ENCODE measurements around the gene OR5M10.
A peak's percentile ranks its signal among the peaks of the same experiment; 100 is the strongest.
"Not testable (repeated sequence)": the region's sequence is repeated elsewhere in the genome, so short reads cannot be mapped to it uniquely, and the experiment has no call there.

OR5M10 gene

GRCh38 chr11:56577621-56578020, at the start of gene OR5M10:
Gene OR5M10, minus strand, starts transcription at chr11:56577721. Its CDS starts 0 bp downstream, at chr11:56577721.
- DNase-seq, result no peak

DNA sequence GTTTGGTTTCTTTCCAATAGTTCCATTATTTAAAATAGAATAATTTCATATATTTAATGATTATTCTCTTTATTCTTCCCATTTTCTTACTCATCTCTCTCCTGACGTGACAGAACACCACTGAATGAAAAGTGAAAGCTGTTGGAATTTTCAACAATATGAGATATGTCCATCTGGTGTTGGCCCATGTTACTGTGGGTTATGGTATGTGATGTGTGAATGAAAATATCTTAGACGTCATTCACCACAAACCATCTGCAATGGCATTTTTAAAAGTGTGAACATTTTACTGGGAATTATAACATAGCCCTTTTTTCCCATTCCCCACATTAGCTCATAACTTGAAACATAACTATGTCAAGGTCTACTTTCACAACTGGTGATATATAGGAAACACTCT, 48.4 kb upstream of the OR5M10 start:
- DNase-seq, result no peak

DNA sequence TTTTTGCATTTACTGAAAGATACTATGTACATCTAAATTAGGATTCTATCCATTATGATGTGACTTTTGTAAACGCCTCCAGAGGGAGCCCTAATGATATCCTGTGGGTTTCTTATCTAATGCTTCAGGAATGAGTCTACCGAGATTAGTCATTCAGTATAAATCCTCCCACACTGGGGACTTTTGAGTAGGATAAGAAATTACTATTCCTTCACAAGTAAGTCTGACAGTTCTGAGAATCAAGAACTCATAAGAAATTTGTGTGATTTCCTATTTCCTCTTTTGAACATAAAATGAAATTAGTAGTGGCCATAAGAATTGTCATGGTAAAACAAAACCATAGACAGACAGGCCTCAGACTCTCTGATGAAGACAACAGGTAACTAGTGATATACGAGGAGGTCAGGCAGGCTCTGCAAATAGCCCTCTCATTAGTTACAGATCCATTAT, 47.2 kb upstream of the OR5M10 start:
- peak; percentile 27 for DNase-seq

- no peak for DNase-seq
Observed at GRCh38 chr11:56611174-56611573, 33.7 kb upstream of the OR5M10 start.

- DNase-seq, result not testable (repeated sequence)
Observed at GRCh38 chr11:56592088-56592717, 14.7 kb upstream of the OR5M10 start.

GRCh38 chr11:56558574-56558973, 18.9 kb downstream of the OR5M10 start:
- no peak for DNase-seq

DNA sequence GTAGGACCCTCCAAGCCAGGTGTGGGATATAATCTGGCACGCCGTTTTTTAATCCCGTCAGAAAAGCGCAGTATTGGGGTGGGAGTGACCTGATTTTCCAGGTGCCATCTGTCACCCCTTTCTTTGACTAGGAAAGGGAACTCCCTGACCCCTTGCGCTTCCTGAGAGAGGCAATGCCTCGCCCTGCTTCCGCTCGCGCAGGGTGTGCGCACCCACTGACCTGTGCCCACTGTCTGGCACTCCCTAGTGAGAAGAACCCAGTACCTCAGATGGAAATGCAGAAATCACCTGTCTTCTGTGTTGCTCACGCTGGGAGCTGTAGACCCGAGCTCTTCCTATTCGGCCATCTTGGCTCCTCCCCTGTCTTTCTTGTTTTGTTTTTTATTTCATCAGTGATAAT, 22.8 kb downstream of the OR5M10 start:
- peak; percentile 10 for DNase-seq

DNA sequence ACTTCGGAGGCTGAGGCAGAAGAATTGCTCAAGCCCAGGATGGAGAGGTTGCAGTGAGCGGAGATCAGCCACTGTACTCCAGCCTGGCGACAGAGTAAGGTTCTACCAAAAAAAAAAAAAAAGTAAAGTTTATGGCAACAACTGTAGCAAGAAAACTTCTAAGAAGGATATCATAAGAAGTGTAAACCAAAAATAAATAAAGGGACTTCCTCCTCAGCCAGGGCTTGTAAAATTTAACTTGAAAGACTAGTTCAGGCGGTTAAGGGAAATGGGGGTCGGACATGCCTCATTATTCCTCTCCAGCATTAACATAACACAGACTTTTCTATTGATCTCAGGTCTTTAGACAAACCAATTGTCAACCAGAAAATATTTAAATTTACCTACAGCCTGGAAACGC, 32.0 kb downstream of the OR5M10 start:
- DNase-seq, result no peak

DNA sequence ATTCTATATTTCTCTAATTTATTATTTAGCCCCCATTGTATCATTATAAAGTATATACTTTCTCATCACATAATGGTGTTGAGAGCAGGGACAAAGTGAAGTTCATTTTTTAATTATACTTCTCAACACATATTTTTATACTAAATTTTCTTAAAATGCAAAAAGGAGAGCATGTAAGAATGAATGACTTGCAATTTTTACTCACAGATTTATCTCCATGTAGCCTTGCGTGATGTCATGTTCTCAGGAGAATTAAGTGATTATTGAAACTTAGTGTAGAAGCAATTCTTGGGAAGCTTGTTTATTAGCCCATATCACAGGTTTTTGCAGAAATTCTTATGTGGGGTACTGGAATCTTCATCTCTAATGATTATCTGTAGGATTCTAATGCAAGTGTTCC, 33.8 kb downstream of the OR5M10 start:
- DNase-seq, result no peak

DNA sequence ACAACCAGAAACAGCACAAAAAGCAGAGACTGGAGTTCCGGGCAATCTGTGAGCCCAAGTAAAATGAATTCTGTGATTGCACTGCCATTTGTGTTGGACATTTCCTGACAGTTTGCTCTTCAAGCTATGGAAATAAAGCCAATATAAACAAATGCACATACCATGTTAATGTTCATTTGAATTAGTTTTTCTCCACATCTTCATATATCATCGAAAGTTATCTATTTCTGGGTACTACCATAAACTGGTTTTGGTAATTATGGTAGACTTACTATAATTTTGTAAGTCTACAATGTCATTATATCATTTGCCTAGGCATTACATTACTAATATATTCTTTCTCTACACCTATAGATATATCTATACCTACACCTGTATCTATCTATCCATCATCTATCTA, 34.4 kb downstream of the OR5M10 start, which contains the start of gene OR5M11:
OR5M11 (minus strand) TSS at position 101 of the 400 bp plus-strand sequence; CDS start at position 101, 0 bp downstream.
- DNase-seq, result no peak

- DNase-seq, result no peak
Observed at GRCh38 chr11:56533054-56533740, 44.3 kb downstream of the OR5M10 start.

DNA sequence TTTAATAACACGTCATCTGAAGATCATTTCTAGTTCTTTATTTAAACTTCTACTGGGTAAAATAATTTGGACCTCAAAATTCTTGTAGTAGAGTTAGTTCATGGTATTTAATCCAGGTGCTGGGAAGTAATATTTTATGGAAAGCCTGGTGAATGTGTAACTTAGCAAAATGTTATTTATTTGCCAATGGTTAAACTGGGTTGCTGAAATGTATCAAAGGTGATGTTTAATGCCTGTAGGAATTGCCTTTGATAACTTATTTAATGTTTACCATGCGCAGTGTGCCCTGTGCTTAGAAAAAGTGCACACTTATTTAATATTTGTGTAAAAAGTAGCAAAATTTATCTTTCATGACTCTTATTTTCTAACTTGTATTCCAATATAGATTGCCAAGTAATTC, 45.7 kb downstream of the OR5M10 start:
- DNase-seq, result no peak

All from NCI-H2171 treated with DMSO at 0.1 percent for 48 hours (cell line).